Measurements from ENCODE around the gene RGS7BP.

GRCh38 chr5:64653766-64654560, 148.1 kb downstream of the RGS7BP start:
- TF ChIP-seq CTCF (IDR thresholded peaks at IDR 0.05; ENCODE audit: insufficient read depth, low read length): no peak
- TF ChIP-seq SPI1 (IDR thresholded peaks at IDR 0.05; ENCODE audit: borderline replicate concordance, low read depth): no peak
